Caco-2 (cell line): ENCODE results near the gene NKAPD1. TPM values are rescaled to one million over a fixed set of nuclear protein-coding genes. Genes with fewer than 3 reads are reported as not detected.
"Not testable (repeated sequence)": the region's sequence is repeated elsewhere in the genome, so short reads cannot be mapped to it uniquely, and the experiment has no call there.

Experiments used
- BruUV-seq: library from RNA; stranded (reverse); fragments of 400-500 nt; replicated peaks from 2 replicates; lab custom pipeline; 2021; lab: Mats Ljungman, UMichigan
- CTCF ChIA-PET: fragments of 300-600 bp; sonication (Branson Sonifier 250); formaldehyde crosslinking; loops from one replicate; lab custom pipeline; 2022; ENCODE audit warnings: antibody characterized with exemption; lab: Charles Lee
- POLR2A ChIA-PET: fragments of 300-600 bp; sonication (Branson Sonifier 250); formaldehyde crosslinking; loops from one replicate; lab custom pipeline; 2022; ENCODE audit warnings: antibody characterized with exemption; lab: Charles Lee
- DNase-seq, 2 experiments: peaks; one replicate each; pipeline versions ENCODE4 v3.0.0 to v3.0.0-alpha.2; 2020 to 2022
- H3K27me3 ChIP-seq: replicated peaks from 2 replicates; pipeline ENCODE4 v1.6.0; 2011; ENCODE audit warnings: low read length; ENCODE audit not compliant: control insufficient read depth, insufficient read depth
- H3K36me3 ChIP-seq: 2 replicates; pipeline ENCODE4 v1.5.1; 2011; ENCODE audit warnings: low read length; ENCODE audit not compliant: control insufficient read depth, insufficient read depth
- H3K4me1 ChIP-seq: fragments of 250-450 bp; sonication (Bioruptor Pico); 2 replicates; pipeline ENCODE4 v1.5.1; 2020; ENCODE audit warnings: mild to moderate bottlenecking
- H3K4me3 ChIP-seq: 2 replicates; pipeline ENCODE4 v1.5.1; 2011; ENCODE audit warnings: low read depth, mild to moderate bottlenecking, control low read depth, low read length
- H3K9me3 ChIP-seq: fragments of 250-450 bp; sonication (Bioruptor Pico); 2 replicates; pipeline ENCODE4 v1.5.1; 2020; ENCODE audit warnings: mild to moderate bottlenecking, moderate library complexity
- H3K27ac Mint-ChIP-seq: one replicate; pipeline ENCODE4 v1.8.0; 2022; ENCODE audit warnings: mixed read lengths; ENCODE audit not compliant: unreplicated experiment
- H3K27me3 Mint-ChIP-seq: one replicate; pipeline ENCODE4 v1.8.0; 2022; ENCODE audit warnings: mixed read lengths; ENCODE audit not compliant: insufficient read depth, unreplicated experiment
- H3K36me3 Mint-ChIP-seq: one replicate; pipeline ENCODE4 v1.8.0; 2022; ENCODE audit warnings: mild to moderate bottlenecking, mixed read lengths; ENCODE audit not compliant: insufficient read depth, unreplicated experiment
- H3K4me1 Mint-ChIP-seq: one replicate; pipeline ENCODE4 v1.8.0; 2022; ENCODE audit warnings: low read depth, mixed read lengths; ENCODE audit not compliant: unreplicated experiment
- H3K4me3 Mint-ChIP-seq: one replicate; pipeline ENCODE4 v1.8.0; 2022; ENCODE audit warnings: mild to moderate bottlenecking, moderate library complexity, mixed read lengths; ENCODE audit not compliant: unreplicated experiment
- H3K9me3 Mint-ChIP-seq: one replicate; pipeline ENCODE4 v1.8.0; 2022; ENCODE audit warnings: mixed read lengths; ENCODE audit not compliant: unreplicated experiment
- CTCF ChIP-seq, 2 experiments: fragments of 200-600 bp in 1 of 2; IDR thresholded peaks; 1 replicate in 1 of 2; 2 replicates in 1 of 2; pipeline versions ENCODE4 v1.5.1 to v1.8.0; 2011 to 2022; ENCODE audit warnings: antibody characterized with exemption in 1 of 2, control low read depth in 1 of 2, inconsistent platforms in 1 of 2, low read depth in 1 of 2, low read length in 1 of 2, mild to moderate bottlenecking in 1 of 2, moderate library complexity in 1 of 2; ENCODE audit not compliant: insufficient read depth in 1 of 2, severe bottlenecking in 1 of 2, unreplicated experiment in 1 of 2
- intact Hi-C: fragments of 100-400 bp; cut with micrococcal nuclease; formaldehyde crosslinking; loops from one replicate; pipeline ENCODE4 v1.10.0; 2022; ENCODE audit not compliant: unreplicated experiment
- total RNA-seq: library from RNA; stranded (reverse); gene quantifications from 2 replicates; pipeline ENCODE4 v1.2.3, GENCODE V29; 2022

Gene NKAPD1
- total RNA-seq, 1 experiment from 2014 or later, result 36.9 TPM

GRCh38 chr11:112042961-112043304 lies 31.2 kb upstream of the NKAPD1 start:
- no peak for DNase-seq
- Mint-ChIP-seq H3K4me3 (no peak overlapping the region), H3K27me3 (no peaks in the 10 kb centered on the region), H3K27ac (no peak overlapping the region), H3K4me1 (peaks cover 22% of the 10 kb centered on the region), H3K36me3 (peaks cover 81% of the 10 kb centered on the region), H3K9me3 (no peaks in the 10 kb centered on the region)
- ChIA-PET POLR2A (no interaction called here), CTCF (no interaction called here)
- Histone ChIP-seq H3K4me3 (no peak overlapping the region), H3K4me1 (no peaks in the 10 kb centered on the region), H3K27me3 (no peaks in the 10 kb centered on the region), H3K36me3 (peaks cover 10% of the 10 kb centered on the region), H3K9me3 (peaks cover 5% of the 10 kb centered on the region; the same call in 1 of the 2 replicates)
- BruUV-seq, result no TSS peak
- intact Hi-C loops, result no loop called here
- TF ChIP-seq CTCF (IDR thresholded peaks at IDR 0.05; ENCODE audit: insufficient read depth in 1 of 2, low read depth in 1 of 2, low read length in 1 of 2, severe bottlenecking in 1 of 2, unreplicated experiment in 1 of 2), result no peak

GRCh38 chr11:112044961-112045360 lies 29.1 kb upstream of the NKAPD1 start:
- peaks cover 10% of the 10 kb centered on the region for H3K36me3 ChIP-seq
- H3K9me3 ChIP-seq, result peaks cover 5% of the 10 kb centered on the region; the same call in 1 of the 2 replicates
- H3K4me3 ChIP-seq, result no peak overlapping the region
- intact Hi-C loops, result no loop called here
- no peak for TF ChIP-seq CTCF (IDR thresholded peaks at IDR 0.05; ENCODE audit: insufficient read depth in 1 of 2, low read depth in 1 of 2, low read length in 1 of 2, severe bottlenecking in 1 of 2, unreplicated experiment in 1 of 2)
- Mint-ChIP-seq H3K27me3 (no peaks in the 10 kb centered on the region), H3K9me3 (no peaks in the 10 kb centered on the region), H3K4me1 (peaks cover 19% of the 10 kb centered on the region), H3K4me3 (no peak overlapping the region), H3K36me3 (peaks cover 81% of the 10 kb centered on the region), H3K27ac (no peak overlapping the region)
- H3K27me3 ChIP-seq, result no peaks in the 10 kb centered on the region
- no peaks in the 10 kb centered on the region for H3K4me1 ChIP-seq
- ChIA-PET CTCF (no interaction called here), POLR2A (no interaction called here)
- no peak for DNase-seq
- BruUV-seq, result no TSS peak

GRCh38 chr11:112046647-112047046 lies 27.5 kb upstream of the NKAPD1 start:
- intact Hi-C loops, DNase-seq, H3K4me3 Mint-ChIP-seq, H3K9me3 Mint-ChIP-seq, CTCF ChIA-PET, H3K27me3 ChIP-seq, H3K4me3 ChIP-seq, H3K4me1 Mint-ChIP-seq, H3K4me1 ChIP-seq, H3K27me3 Mint-ChIP-seq, H3K27ac Mint-ChIP-seq, BruUV-seq, POLR2A ChIA-PET, H3K9me3 ChIP-seq, H3K36me3 ChIP-seq: not testable (repeated sequence)
- peaks cover 83% of the 10 kb centered on the region for H3K36me3 Mint-ChIP-seq

GRCh38 chr11:112048256-112048655 lies 25.8 kb upstream of the NKAPD1 start:
- H3K27me3 ChIP-seq, BruUV-seq, DNase-seq, H3K4me1 ChIP-seq, H3K27ac Mint-ChIP-seq, H3K9me3 ChIP-seq, intact Hi-C loops, H3K36me3 ChIP-seq, H3K4me1 Mint-ChIP-seq, H3K27me3 Mint-ChIP-seq, POLR2A ChIA-PET, H3K4me3 Mint-ChIP-seq, CTCF ChIA-PET, H3K4me3 ChIP-seq, H3K9me3 Mint-ChIP-seq: not testable (repeated sequence)
- peaks cover 89% of the 10 kb centered on the region for H3K36me3 Mint-ChIP-seq
